CD14-positive monocyte (primary cell): Measurements from ENCODE around the gene PLEKHA7. TPM values are rescaled to one million over a fixed set of nuclear protein-coding genes. Genes with fewer than 3 reads are reported as not detected.

Experiments
- DNase-seq, 3 donors: peaks; one replicate each; pipeline ENCODE4 v3.0.0-alpha.2; 2011 to 2022
- H2AFZ ChIP-seq: 2 replicates; pipeline ENCODE4 v1.6.0; 2012; ENCODE audit warnings: mild to moderate bottlenecking, low read depth, low read length, inconsistent platforms; ENCODE audit not compliant: insufficient read depth, poor library complexity, severe bottlenecking
- H3K27ac ChIP-seq, 2 donors: 1 replicate in 1 of 2; 2 replicates in 1 of 2; pipeline ENCODE4 v1.5.1; 2012 to 2013; ENCODE audit warnings: low read length in 2 of 2, control low read depth in 1 of 2, inconsistent platforms in 1 of 2, low read depth in 1 of 2, mild to moderate bottlenecking in 1 of 2
- H3K27me3 ChIP-seq, 2 donors: one replicate each; pipeline versions ENCODE4 v1.6.0 to v1.6.1; 2011 to 2013; ENCODE audit warnings: low read length in 2 of 2; ENCODE audit not compliant: control insufficient read depth in 2 of 2, insufficient read depth in 2 of 2
- H3K36me3 ChIP-seq, 2 donors: replicated peaks in 1 of 2; 1 replicate in 1 of 2; 2 replicates in 1 of 2; pipeline versions ENCODE4 v1.5.1 to v1.6.1; 2012 to 2013; ENCODE audit warnings: low read length in 2 of 2, control low read depth in 1 of 2, inconsistent platforms in 1 of 2, mild to moderate bottlenecking in 1 of 2; ENCODE audit not compliant: insufficient read depth in 2 of 2, control insufficient read depth in 1 of 2
- H3K4me1 ChIP-seq, 2 donors: 1 replicate in 1 of 2; 2 replicates in 1 of 2; pipeline versions ENCODE4 v1.5.1 to v1.6.1; 2012 to 2013; ENCODE audit warnings: low read length in 2 of 2, control low read depth in 1 of 2, inconsistent platforms in 1 of 2, mild to moderate bottlenecking in 1 of 2, moderate library complexity in 1 of 2; ENCODE audit not compliant: insufficient read depth in 2 of 2, control insufficient read depth in 1 of 2
- H3K4me2 ChIP-seq: replicated peaks from 2 replicates; pipeline ENCODE3; 2012; ENCODE audit warnings: low read length, moderate library complexity, mild to moderate bottlenecking; ENCODE audit not compliant: poor library complexity, severe bottlenecking; ENCODE audit errors: extremely low read depth
- H3K4me3 ChIP-seq, 3 experiments: fragments of 200-600 bp in 1 of 3; sonication (generic) in 1 of 3; replicated peaks in 1 of 3; 1 replicate in 2 of 3; 2 replicates in 1 of 3; pipeline ENCODE4 v1.5.1; 2011 to 2013; ENCODE audit warnings: low read length in 3 of 3, mild to moderate bottlenecking in 3 of 3, control low read depth in 2 of 3, low read depth in 2 of 3, inconsistent platforms in 1 of 3, moderate library complexity in 1 of 3
- H3K79me2 ChIP-seq: 2 replicates; pipeline ENCODE4 v1.6.0; 2012; ENCODE audit warnings: mild to moderate bottlenecking, control low read depth, inconsistent platforms, low read length, moderate library complexity; ENCODE audit not compliant: insufficient read depth
- H3K9ac ChIP-seq: 2 replicates; pipeline ENCODE4 v1.6.0; 2017; ENCODE audit warnings: low read length, mild to moderate bottlenecking; ENCODE audit not compliant: insufficient read depth, poor library complexity, severe bottlenecking
- H3K9me3 ChIP-seq, 2 donors: replicated peaks in 1 of 2; 1 replicate in 1 of 2; 2 replicates in 1 of 2; pipeline versions ENCODE4 v1.5.1 to v1.6.1; 2012 to 2013; ENCODE audit warnings: low read length in 2 of 2, control low read depth in 1 of 2; ENCODE audit not compliant: control insufficient read depth in 1 of 2, insufficient read depth in 1 of 2
- H4K20me1 ChIP-seq: 2 replicates; pipeline ENCODE4 v1.6.0; 2012; ENCODE audit warnings: mild to moderate bottlenecking, low read length, control low read depth, moderate library complexity; ENCODE audit not compliant: insufficient read depth
- H3K27ac Mint-ChIP-seq, 7 donors: one replicate each; pipeline ENCODE4 v1.8.0; 2020; ENCODE audit warnings: mild to moderate bottlenecking in 7 of 7, mixed read lengths in 7 of 7, moderate library complexity in 6 of 7, inconsistent platforms in 2 of 7
- H3K27me3 Mint-ChIP-seq, 3 donors: one replicate each; pipeline ENCODE4 v1.8.0; 2021 to 2022; ENCODE audit warnings: low read depth in 3 of 3, mild to moderate bottlenecking in 3 of 3, mixed read lengths in 3 of 3, moderate library complexity in 3 of 3, inconsistent platforms in 1 of 3
- H3K36me3 Mint-ChIP-seq, 2 donors: one replicate each; pipeline ENCODE4 v1.8.0; 2020; ENCODE audit warnings: mixed read lengths in 2 of 2, inconsistent platforms in 1 of 2, mild to moderate bottlenecking in 1 of 2
- H3K4me1 Mint-ChIP-seq: one replicate; pipeline ENCODE4 v1.8.0; 2020; ENCODE audit warnings: mild to moderate bottlenecking, mixed read lengths
- H3K4me3 Mint-ChIP-seq, 2 donors: one replicate each; pipeline ENCODE4 v1.8.0; 2020; ENCODE audit warnings: mild to moderate bottlenecking in 2 of 2, mixed read lengths in 2 of 2, moderate library complexity in 1 of 2
- H3K9me3 Mint-ChIP-seq, 7 donors: one replicate each; pipeline ENCODE4 v1.8.0; 2020 to 2022; ENCODE audit warnings: mixed read lengths in 7 of 7, mild to moderate bottlenecking in 6 of 7, moderate library complexity in 6 of 7, inconsistent platforms in 2 of 7
- CTCF ChIP-seq: fragments of 200-600 bp; IDR thresholded peaks from one replicate; pipeline ENCODE4 v1.8.0; 2022; ENCODE audit warnings: antibody characterized with exemption, mild to moderate bottlenecking
- WGBS: methylation state at CpG from one replicate; pipeline ENCODE4 v1.1.5; 2013; ENCODE audit warnings: missing lambda C conversion rate; ENCODE audit not compliant: insufficient coverage; 5-methylcytosine and 5-hydroxymethylcytosine counted together
- intact Hi-C, 2 donors: fragments of 100-400 bp; cut with micrococcal nuclease; formaldehyde crosslinking; loops; one replicate each; pipeline versions ENCODE4 v1.15.0 to v1.15.1; 2023
- polyA plus RNA-seq, 3 donors: library from polyadenylated mRNA; depleted of rRNA in 1 of 3; unstranded in 2 of 3; stranded (reverse) in 1 of 3; fragments of 300-500 nt in 2 of 3; fragments of >200 nt in 1 of 3; fragmentation: Illumina TruSeq in 2 of 3; gene quantifications; 1 replicate in 2 of 3; 2 replicates in 1 of 3; pipeline ENCODE4 v1.2.3, GENCODE V29; 2012 to 2021

PLEKHA7 gene
- polyA plus RNA-seq, 3 donors = 0.05 to 0.92 (median 0.22) TPM

- Histone ChIP-seq H3K9me3 (no peaks in the 10 kb centered on the region), H3K36me3 (no peaks in the 10 kb centered on the region), H3K9ac (peak overlapping the region; percentile 34), H3K4me3 (peak overlapping the region in 1 of 3 experiments; percentile 49), H2AFZ (peak overlapping the region; percentile 85), H3K4me2 (peak overlapping the region; percentile 51), H4K20me1 (no peaks in the 10 kb centered on the region), H3K27me3 (no peaks in the 10 kb centered on the region), H3K79me2 (no peaks in the 10 kb centered on the region), H3K4me1 (peaks cover 0 to 10% of the 10 kb centered on the region in 2 donors), H3K27ac (peak overlapping the region in 1 of 2 donors; percentile 51)
- intact Hi-C loops = no loop called here
- WGBS = 0% methylated on average over 1 of the region's 5 CpGs
- H3K9me3 Mint-ChIP-seq = no peaks in the 10 kb centered on the region
- no peaks in the 10 kb centered on the region for H3K36me3 Mint-ChIP-seq
- peak overlapping the region in 3 of 7 donors; percentile 7 to 65 (median 27) for H3K27ac Mint-ChIP-seq
- no peak for DNase-seq
- no peak for TF ChIP-seq CTCF
- peaks cover 0 to 3% (median 2%) of the 10 kb centered on the region in 3 donors for H3K27me3 Mint-ChIP-seq
- peak overlapping the region; percentile 63 to 87 for H3K4me3 Mint-ChIP-seq
- peaks cover 9% of the 10 kb centered on the region for H3K4me1 Mint-ChIP-seq
Observed at GRCh38 chr11:16986434-16987204, 27.6 kb downstream of the PLEKHA7 start.

GRCh38 chr11:16985297-16985696 is 28.9 kb downstream of the PLEKHA7 start:
- no peaks in the 10 kb centered on the region for H3K9me3 Mint-ChIP-seq
- no CpG with 5 or more reads among the region's 4 CpGs for WGBS
- H3K36me3 Mint-ChIP-seq = no peaks in the 10 kb centered on the region
- H3K4me2 ChIP-seq = no peak overlapping the region
- no peaks in the 10 kb centered on the region for H3K9me3 ChIP-seq
- DNase-seq = no peak
- H4K20me1 ChIP-seq = no peaks in the 10 kb centered on the region
- no peak overlapping the region for H3K27ac ChIP-seq
- peaks cover 9% of the 10 kb centered on the region for H3K4me1 Mint-ChIP-seq
- intact Hi-C loops = no loop called here
- no peaks in the 10 kb centered on the region for H3K27me3 ChIP-seq
- H3K9ac ChIP-seq = no peak overlapping the region
- no peak overlapping the region for H3K27ac Mint-ChIP-seq
- H3K27me3 Mint-ChIP-seq = peaks cover 0 to 2% (median 1%) of the 10 kb centered on the region in 3 donors
- H3K4me3 Mint-ChIP-seq = no peak overlapping the region
- no peaks in the 10 kb centered on the region for H3K79me2 ChIP-seq
- H3K4me1 ChIP-seq = peaks cover 0 to 10% of the 10 kb centered on the region in 2 donors
- H2AFZ ChIP-seq = no peak overlapping the region
- no peak for TF ChIP-seq CTCF
- no peak overlapping the region for H3K4me3 ChIP-seq
- no peaks in the 10 kb centered on the region for H3K36me3 ChIP-seq
